Parathyroid adenoma (tissue), 2 donors: Measurements from ENCODE around the gene PTBP1.

ENCODE experiments used
- H2AFZ ChIP-seq: fragments of 300-600 bp; sonication (generic); one replicate; pipeline ENCODE4 v1.7.0; 2017; ENCODE audit warnings: antibody characterized with exemption, mild to moderate bottlenecking
- H3K27ac ChIP-seq: fragments of 300-600 bp; sonication (generic); one replicate; pipeline ENCODE4 v1.7.0; 2017
- H3K27me3 ChIP-seq: fragments of 300-600 bp; sonication (generic); one replicate; pipeline ENCODE4 v1.7.0; 2017; ENCODE audit warnings: low read length; ENCODE audit not compliant: control insufficient read depth, insufficient read depth
- H3K36me3 ChIP-seq: fragments of 300-600 bp; sonication (generic); one replicate; pipeline ENCODE4 v1.7.0; 2017; ENCODE audit warnings: low read length; ENCODE audit not compliant: control insufficient read depth, insufficient read depth
- H3K4me1 ChIP-seq: fragments of 300-600 bp; sonication (generic); one replicate; pipeline ENCODE4 v1.7.0; 2017; ENCODE audit warnings: control low read depth
- H3K4me2 ChIP-seq: fragments of 300-600 bp; sonication (generic); one replicate; pipeline ENCODE4 v1.7.0; 2017; ENCODE audit warnings: low read length
- H3K4me3 ChIP-seq: fragments of 300-600 bp; sonication (generic); one replicate; pipeline ENCODE4 v1.7.0; 2017; ENCODE audit warnings: low read depth, low read length
- H3K79me2 ChIP-seq: fragments of 300-600 bp; sonication (generic); one replicate; pipeline ENCODE4 v1.7.0; 2017; ENCODE audit warnings: control low read depth
- H3K9ac ChIP-seq: fragments of 300-600 bp; sonication (generic); one replicate; pipeline ENCODE4 v1.7.0; 2017; ENCODE audit warnings: mild to moderate bottlenecking
- H3K9me3 ChIP-seq: fragments of 300-600 bp; sonication (generic); one replicate; pipeline ENCODE4 v1.7.0; 2017; ENCODE audit warnings: low read length; ENCODE audit not compliant: control insufficient read depth
- CTCF ChIP-seq: fragments of 300-600 bp; sonication (generic); IDR thresholded peaks from one replicate; pipeline ENCODE4 v1.7.0; 2017; ENCODE audit warnings: antibody characterized with exemption, mild to moderate bottlenecking
- donor health status: primary hyperparathyroidism.

Gene PTBP1

GRCh38 chr19:788983-789700, 8.1 kb upstream of the PTBP1 start:
- H2AFZ ChIP-seq, result peak overlapping the region; percentile 93
- peak overlapping the region; percentile 36 for H3K4me3 ChIP-seq
- TF ChIP-seq CTCF, result no peak
- no peak overlapping the region for H3K9ac ChIP-seq
- H3K79me2 ChIP-seq, result no peaks in the 10 kb centered on the region
- H3K36me3 ChIP-seq, result no peaks in the 10 kb centered on the region
- peak overlapping the region; percentile 63 for H3K4me2 ChIP-seq
- H3K27me3 ChIP-seq, result no peaks in the 10 kb centered on the region
- H3K9me3 ChIP-seq, result no peaks in the 10 kb centered on the region
- H3K4me1 ChIP-seq, result peaks cover 14% of the 10 kb centered on the region
- peak overlapping the region; percentile 87 for H3K27ac ChIP-seq

DNA sequence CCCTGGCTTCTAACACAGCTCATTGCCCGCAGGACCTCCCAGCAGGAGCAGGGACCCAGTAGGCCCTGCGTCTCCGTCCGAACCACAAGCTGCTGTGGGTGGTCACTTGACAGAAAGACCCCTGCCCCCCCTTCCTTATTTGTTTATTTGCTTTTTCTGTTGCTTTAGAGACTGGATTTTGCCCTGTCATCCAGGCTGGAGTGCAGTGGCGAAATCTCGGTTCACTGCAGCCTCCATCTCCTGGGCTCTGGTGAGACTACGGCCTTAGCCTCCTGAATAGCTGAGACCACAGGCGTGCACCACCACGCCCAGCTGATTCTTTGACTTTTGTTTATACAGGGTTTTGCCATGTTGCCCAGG, 7.6 kb upstream of the PTBP1 start:
- H3K4me3 ChIP-seq, result peak overlapping the region; percentile 36
- TF ChIP-seq CTCF, result no peak
- H3K79me2 ChIP-seq, result no peaks in the 10 kb centered on the region
- H3K4me2 ChIP-seq, result peak overlapping the region; percentile 63
- H2AFZ ChIP-seq, result peak overlapping the region; percentile 93
- H3K27ac ChIP-seq, result peak overlapping the region; percentile 87
- no peaks in the 10 kb centered on the region for H3K36me3 ChIP-seq
- peaks cover 14% of the 10 kb centered on the region for H3K4me1 ChIP-seq
- no peak overlapping the region for H3K9ac ChIP-seq
- H3K9me3 ChIP-seq, result no peaks in the 10 kb centered on the region
- H3K27me3 ChIP-seq, result no peaks in the 10 kb centered on the region

DNA sequence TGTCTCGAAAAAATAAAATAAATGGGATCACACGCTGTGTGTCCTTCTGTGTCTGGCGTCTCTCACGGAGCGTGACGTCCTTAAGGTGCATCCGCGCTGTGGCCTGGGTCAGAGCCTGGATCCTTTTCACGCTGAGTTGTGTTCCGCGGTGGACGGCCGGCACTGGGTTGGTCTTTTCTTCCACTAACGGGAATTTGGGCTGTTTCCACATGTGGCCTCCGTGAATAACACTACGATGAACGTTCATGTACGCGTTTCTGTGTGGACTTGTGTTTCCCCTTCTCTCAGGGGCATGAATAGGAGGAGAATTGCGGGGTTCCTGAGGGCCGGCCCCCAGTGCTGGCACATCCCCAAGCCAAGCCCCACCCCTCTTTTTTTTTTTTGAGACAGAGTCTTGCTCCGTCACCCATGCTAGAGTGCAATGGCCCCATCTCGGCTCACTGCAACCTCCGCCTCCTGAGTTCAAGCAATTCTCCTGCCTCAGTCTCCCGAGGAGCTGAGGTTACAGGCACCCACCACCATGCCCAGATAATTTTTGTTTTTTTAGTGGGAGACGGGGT, 6.2 kb upstream of the PTBP1 start:
- Histone ChIP-seq H3K4me1 (peaks cover 14% of the 10 kb centered on the region), H3K27ac (no peak overlapping the region)
- no peak for TF ChIP-seq CTCF

DNA sequence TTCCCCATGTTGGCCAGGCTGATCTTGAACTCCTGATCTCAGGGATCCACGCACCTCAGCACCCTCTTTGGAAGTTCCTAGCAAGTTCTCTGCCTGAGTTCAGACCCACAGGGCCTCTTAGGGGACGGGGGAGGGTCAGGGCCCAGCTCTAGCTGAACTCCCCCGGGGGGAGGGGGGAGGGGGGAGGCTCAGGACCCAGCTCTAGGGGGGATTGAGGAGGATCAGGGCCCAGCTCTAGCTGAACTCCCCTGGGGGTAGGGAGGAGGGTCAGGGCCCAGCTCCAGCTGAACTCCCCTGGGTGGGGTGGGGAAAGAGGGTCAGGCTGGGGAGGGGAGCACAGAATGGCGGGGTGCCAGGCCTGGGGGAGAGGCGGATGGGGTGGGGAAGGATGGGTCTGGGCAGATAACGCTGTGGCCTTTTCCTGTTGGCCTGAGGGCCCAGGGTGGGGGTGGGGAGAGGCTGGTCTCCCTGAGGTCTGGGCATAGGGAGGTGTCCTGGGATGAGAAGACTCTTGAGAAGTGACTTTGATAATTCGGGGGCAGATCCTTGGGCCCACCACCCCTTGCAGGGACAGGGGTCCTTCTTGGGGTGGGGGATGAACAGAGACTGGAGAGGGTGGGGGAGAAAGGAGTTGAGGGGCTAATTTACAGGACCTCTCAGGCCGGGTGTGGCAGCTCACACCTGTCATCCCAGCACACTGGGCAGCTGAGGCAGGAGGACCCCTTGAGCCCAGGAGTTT, 5.5 kb upstream of the PTBP1 start:
- peaks cover 14% of the 10 kb centered on the region for H3K4me1 ChIP-seq

More for the DNA sequence above, 6.2 kb upstream of the PTBP1 start:
- no peak overlapping the region for H3K9ac ChIP-seq
- H3K36me3 ChIP-seq, result no peaks in the 10 kb centered on the region
- no peaks in the 10 kb centered on the region for H3K27me3 ChIP-seq
- H3K79me2 ChIP-seq, result no peaks in the 10 kb centered on the region
- H3K4me2 ChIP-seq, result no peak overlapping the region
- no peak overlapping the region for H2AFZ ChIP-seq
- no peak overlapping the region for H3K4me3 ChIP-seq
- H3K9me3 ChIP-seq, result no peaks in the 10 kb centered on the region

More for the DNA sequence above, 5.5 kb upstream of the PTBP1 start:
- no peak overlapping the region for H3K4me2 ChIP-seq
- peak overlapping the region; percentile 12 for H3K27ac ChIP-seq
- no peaks in the 10 kb centered on the region for H3K27me3 ChIP-seq
- no peaks in the 10 kb centered on the region for H3K36me3 ChIP-seq
- no peak overlapping the region for H3K9ac ChIP-seq
- no peak for TF ChIP-seq CTCF
- no peaks in the 10 kb centered on the region for H3K9me3 ChIP-seq
- H3K4me3 ChIP-seq, result no peak overlapping the region
- H2AFZ ChIP-seq, result no peak overlapping the region
- no peaks in the 10 kb centered on the region for H3K79me2 ChIP-seq
